ENCODE data around the gene LEF1.

DNA sequence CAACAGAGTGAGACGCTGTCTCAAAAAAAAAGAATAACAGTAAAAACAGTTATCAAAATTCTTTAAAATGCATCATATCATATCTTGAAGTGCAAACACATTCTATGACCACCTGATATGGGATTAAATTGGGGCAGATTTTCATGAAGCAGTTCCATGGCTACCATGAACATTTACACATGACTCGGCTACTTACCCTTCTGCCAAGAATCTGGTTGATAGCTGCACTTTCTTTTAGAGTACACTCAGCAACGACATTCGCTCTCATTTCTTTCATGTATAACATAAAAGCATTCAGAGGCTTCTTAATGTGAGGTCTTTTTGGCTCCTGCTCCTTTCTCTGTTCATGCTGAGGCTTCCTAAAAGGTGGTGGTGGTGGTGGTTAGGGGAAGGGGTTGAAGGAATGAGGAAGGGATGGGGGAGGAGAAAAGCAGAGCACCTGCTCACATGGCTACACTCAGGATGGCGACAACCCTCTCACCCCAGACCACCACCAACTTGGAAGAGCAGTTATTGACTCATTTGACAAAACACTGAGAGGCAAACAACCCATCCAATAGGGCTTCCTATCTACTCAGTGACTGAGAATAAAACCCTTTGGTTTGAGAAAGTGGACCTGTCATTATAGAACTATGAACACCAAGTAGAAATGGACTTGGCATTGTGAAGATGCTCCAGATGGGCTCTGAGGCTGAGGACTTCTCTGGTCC is 90.6 kb downstream of the LEF1 start:
- TF ChIP-seq, protein P1, sequence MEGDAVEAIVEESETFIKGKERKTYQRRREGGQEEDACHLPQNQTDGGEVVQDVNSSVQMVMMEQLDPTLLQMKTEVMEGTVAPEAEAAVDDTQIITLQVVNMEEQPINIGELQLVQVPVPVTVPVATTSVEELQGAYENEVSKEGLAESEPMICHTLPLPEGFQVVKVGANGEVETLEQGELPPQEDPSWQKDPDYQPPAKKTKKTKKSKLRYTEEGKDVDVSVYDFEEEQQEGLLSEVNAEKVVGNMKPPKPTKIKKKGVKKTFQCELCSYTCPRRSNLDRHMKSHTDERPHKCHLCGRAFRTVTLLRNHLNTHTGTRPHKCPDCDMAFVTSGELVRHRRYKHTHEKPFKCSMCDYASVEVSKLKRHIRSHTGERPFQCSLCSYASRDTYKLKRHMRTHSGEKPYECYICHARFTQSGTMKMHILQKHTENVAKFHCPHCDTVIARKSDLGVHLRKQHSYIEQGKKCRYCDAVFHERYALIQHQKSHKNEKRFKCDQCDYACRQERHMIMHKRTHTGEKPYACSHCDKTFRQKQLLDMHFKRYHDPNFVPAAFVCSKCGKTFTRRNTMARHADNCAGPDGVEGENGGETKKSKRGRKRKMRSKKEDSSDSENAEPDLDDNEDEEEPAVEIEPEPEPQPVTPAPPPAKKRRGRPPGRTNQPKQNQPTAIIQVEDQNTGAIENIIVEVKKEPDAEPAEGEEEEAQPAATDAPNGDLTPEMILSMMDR (IDR thresholded peaks at IDR 0.05; ENCODE audit: low read depth, low read length), result no peak
- TF ChIP-seq MAX (IDR thresholded peaks at IDR 0.05; ENCODE audit: low read depth, low read length), result no peak

All from NB4 (cell line).